ENCODE results near the gene THRA.
A peak's percentile ranks its signal among the peaks of the same experiment; 100 is the strongest.
"Not testable (repeated sequence)": the region's sequence is repeated elsewhere in the genome, so short reads cannot be mapped to it uniquely, and the experiment has no call there.

Gene THRA

DNA sequence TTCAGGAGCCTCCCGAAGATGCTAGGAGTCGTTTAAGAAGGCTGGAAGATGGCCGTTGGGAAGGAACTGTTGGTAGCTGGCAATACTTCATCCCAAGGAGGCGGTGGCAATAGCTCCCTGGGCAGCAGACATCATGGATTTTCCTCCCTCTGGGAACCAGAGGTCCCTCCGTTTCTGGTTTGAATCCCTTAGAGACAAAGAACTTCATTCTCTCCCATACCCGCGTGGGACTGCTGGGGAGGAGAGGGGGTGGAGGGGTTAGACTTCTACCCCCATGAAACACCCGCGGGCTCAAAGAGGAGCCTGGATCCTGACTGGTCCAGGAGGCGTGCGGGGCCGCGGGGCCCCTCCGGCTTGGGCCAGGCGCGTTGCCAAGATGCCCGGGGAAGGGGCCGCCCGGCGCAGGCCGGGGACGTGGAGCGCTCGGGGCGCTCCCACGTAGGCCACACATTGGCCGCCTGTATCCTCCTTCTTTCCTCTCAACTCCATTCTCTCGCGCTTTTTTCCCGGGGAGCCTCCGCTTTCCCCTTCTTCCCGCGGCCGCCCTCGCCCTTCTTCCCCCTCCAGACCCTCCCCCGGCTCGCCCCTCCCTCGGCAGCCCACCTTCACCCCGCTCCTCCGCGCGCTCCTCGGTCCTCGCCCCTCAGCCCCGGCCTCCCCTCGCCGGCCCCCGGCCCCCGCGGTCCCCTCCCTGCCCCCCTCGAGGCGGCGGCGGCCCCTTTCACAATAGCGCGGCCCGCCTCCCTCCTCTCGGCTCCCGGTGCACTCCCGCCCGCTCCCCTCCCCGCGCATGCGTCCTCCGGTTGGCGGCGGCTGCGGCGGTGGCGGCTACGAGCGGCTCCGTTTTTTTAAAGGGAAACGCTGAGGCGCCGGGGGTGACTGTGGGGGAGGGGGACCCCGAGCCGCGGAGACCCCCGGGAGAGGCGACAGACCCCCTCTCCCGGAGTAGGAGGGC lies 58.7 kb downstream of the THRA start, which contains the start of gene MSL1:
Gene MSL1, plus strand, starts transcription at position 791 of the 955 bp plus-strand sequence. CDS start 642 bp downstream, outside the sequence.
- peak; percentile 82 to 83 for DNase-seq

DNA sequence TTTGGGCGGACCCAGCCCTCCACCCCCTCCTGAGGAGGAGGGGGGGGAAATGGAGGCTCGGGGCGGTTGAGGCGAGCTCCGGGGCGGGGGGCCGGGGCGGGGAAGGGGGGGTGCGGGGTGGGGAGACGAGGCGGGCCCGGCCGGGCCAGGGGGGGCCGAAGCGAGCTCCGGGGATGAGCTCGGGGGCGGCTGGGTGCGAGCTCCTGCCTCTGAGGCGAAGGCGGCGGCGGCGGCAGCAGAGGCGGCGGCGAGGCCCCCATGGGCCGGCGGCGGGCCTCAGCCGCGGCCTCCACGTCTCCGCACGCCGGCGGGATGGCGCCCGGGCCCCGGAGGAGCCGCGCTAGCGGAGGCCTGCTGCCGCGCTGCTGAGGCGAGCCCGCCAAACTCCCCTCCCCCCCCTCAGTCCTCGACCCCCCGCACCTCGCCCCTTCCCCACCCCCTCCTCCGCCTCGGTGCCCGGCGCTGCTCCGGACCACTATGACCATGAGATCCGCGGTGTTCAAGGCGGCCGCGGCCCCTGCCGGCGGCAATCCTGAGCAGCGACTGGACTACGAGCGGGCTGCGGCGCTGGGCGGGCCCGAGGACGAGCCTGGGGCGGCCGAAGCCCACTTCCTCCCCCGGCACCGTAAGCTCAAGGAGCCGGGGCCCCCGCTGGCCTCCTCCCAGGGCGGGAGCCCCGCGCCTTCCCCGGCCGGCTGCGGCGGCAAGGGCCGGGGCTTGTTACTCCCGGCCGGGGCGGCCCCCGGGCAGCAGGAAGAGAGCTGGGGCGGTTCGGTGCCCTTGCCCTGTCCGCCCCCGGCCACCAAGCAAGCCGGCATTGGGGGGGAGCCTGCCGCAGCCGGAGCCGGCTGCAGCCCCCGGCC lies 59.6 kb downstream of the THRA start:
- no peak for DNase-seq

DNA sequence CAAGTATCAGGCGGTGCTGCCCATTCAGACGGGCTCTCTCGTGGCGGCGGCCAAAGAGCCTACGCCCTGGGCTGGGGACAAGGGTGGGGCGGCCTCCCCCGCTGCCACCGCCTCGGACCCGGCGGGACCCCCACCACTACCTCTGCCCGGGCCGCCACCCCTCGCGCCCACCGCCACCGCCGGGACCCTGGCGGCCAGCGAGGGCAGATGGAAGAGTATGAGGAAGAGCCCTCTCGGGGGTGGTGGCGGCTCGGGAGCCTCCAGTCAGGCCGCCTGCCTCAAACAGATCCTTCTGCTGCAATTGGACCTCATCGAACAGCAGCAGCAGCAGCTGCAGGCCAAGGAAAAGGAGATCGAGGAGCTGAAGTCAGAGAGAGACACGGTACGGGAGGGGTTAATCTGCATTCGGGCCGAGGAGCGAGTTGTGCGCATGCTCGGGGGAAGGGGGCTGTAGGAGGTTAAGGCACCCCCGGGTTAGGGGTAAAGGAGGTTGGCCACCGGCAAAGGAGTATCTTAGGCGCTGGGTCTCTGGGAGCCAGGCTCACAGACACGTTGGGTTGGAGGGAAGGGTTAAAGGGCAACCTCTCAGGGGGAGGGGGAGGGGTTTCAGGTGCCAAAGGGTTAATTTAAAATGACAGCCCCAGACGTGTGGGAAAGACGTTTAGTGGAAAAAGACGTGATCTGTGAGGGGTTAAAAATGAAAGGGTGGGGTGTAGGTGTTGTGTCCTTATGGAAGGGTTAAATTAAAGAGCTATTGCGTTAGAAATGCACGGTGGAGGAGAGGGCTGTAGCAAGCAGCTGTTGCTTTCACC lies 60.4 kb downstream of the THRA start:
- DNase-seq = peak; percentile 57 to 58

DNA sequence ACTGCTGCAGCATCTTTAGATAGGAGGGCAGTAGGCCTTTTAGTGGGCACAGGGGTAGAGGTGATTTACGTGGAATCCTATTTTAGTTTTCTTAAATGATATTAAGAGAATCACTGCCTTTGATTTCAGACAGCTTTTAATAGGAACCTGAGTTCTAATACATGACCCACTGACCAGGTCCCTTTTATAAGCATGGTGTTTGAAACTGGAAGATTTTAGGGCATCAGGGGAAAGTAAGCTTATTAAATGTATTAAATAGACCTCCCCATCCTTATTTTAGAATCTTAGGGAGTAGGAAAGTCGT lies 61.0 kb downstream of the THRA start:
- no peak for DNase-seq

DNA sequence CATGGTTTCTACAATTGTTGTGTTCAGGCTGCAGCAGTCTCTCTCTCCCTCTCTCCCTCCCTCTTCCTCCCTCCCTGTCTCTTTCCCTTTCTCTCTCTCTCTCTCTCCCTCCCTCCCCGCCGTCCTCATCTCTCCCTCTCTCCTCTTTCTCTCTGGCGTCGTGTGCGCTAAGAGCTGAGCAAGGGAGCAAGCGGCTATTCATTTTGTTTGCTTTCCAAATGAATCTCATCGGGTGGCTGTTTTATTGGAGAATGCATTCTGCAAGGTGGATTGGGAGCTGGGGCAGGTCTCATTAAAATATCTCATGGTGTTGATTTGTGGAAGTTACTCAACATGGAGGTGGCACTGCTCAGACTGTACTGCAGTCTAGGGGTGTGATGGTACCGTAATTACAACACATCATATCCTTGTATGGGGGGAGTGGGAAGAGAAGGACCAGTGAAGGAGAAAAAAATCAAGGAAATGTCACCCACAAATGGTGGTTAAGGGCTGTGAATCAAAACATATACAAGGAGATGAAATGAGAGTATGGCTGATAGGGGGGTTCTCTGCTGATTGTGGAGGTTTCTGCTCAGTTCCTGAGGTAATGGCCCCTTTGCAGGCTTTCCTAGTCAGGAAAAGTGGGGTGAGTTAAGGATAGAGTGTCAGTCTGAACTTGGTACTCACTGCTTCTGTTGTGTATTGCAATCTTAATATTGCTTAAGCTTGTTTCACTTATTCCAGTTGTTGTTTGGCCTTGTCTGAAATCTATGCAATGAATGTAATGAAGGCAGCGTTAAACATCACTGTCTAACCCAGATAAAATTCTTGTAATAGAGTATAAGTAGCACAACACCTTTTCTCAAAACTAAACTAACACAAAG lies 61.7 kb downstream of the THRA start:
- DNase-seq = no peak

DNA sequence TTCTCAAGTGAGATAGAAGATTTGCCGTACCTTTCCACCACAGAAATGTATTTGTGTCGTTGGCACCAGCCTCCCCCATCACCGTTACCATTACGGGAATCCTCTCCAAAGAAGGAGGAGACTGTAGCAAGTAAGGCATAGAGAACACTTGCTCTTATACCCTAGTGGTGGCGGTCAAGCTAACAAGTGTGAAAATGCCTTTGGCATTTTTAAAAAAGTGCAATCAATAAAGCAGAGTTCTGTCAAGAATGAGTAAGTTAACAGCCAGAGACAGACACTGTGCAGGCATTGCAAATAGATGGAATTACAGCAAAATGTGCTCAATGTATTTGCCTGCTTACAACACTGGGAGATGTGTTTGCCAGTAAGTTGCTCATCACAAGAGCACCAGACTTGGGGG lies 66.7 kb downstream of the THRA start:
- DNase-seq = no peak

DNA sequence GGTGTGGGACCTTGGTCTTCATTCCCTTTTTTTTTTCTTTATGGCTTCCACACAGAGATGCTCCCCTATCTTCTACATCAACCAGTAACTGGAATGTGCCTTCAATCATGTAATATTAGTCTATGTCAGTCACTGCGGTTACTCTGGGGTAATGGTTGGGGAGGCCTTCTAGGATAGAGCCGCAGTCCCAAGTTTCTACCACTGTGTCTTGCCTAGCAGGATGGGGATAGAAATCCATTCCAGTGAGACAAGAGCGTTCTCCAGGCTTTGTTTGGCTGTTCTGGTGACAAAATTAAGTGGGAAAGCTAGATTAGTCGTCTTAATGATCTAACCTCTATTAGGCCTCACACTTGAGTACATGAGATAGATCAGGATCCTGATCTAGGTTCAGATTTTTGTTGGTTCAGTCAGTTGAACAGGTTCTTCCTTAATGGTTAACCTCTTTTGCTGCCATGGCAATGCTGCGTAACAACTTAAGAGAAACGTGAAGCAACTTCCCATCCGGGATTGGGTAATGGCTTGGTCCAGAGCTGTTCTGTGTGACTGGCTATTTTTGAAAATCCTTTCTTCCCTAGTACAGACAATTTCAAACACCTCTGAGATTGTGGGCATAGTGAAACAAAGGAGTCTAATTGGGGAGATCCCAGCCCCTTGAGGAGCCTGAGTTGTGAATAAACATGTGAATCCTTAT lies 67.7 kb downstream of the THRA start:
- DNase-seq = no peak

- DNase-seq = no peak
Measured at GRCh38 chr17:40134184-40134583, 71.4 kb downstream of the THRA start.

DNA sequence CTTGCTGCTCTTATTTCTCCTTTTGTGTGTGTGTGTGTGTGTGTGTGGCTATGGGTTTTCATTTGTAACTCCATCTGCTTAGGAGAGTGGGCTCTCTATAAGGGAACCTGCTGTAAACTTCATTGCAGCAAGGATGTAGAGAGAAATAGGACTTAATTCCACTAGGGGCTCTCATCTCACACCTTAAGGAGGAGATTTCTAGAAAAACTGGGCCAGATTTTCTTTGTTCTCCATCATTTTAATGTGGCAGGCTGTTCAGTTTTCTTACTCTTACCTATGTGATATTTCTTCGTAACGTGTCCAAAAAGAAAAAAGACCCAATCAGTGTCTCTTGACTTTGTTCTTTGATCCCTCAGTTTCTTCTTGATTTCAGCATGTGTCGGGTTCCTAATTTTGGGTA lies 73.1 kb downstream of the THRA start:
- no peak for DNase-seq

DNA sequence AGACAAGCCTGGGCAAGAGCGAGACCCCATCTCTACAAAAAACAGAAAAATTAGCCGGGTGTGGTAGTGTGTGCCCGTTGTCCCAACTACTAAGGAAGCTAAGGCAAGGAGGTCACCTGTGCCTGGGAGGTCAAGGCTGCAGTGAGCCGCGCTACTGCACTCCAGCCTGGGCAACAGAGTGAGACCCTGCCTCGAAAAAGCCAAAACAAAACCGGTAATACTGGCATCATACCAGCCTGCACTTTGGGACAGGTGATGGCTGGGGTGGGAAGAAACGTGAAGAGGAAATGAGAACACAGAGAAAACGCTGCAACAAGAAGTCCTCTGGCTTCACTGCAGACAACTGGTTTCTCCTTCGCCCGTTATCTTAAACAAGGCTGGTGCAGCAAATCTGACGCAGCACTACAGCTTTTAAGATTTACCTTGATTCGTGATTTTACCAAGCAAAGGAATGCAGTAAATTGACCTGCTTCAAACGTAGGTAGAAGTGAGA lies 76.8 kb downstream of the THRA start:
- no peak for DNase-seq

DNA sequence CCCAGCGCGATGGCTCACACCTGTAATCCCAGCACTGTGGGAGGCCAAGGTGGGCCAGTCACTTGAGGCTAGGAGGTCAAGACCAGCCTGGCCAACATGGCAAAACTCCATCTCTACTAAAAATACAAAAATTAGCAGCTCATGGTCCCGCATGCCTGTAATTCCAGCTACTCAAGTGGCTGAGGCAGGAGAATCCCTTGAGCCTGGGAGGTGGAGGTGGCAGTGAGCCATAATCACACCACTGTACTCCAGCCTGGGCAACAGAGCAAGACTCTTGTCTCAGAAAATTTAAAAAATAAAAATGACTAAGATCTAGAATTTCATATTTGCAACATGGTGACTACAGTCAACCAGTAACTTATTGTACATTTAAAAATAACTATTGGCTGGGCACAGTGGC lies 80.4 kb downstream of the THRA start:
- DNase-seq = not testable (repeated sequence)
